Stimulated activated effector memory CD8-positive, alpha-beta T cell treated with anti-CD3 and anti-CD28 coated beads, Interleukin-12 subunit alpha, Interleukin-12 subunit beta, amount 100 ng/mL, for 72 hours (primary cell): ENCODE measurements around the gene KANSL1.
"Not testable (repeated sequence)": the region's sequence is repeated elsewhere in the genome, so short reads cannot be mapped to it uniquely, and the experiment has no call there.

Experiments
- ATAC-seq: fragments of 150-1000 bp; cut with Tn5 transposase; 2 replicates; pipeline ENCODE4 v1.10.0; 2021
- DNase-seq, 2 donors: peaks; one replicate each; pipeline ENCODE4 v3.0.0; 2021 to 2022; ENCODE audit warnings: low spot score in 2 of 2
- H3K27ac Mint-ChIP-seq: one replicate; pipeline ENCODE4 v1.8.0; 2022; ENCODE audit warnings: mild to moderate bottlenecking, mixed read lengths
- H3K36me3 Mint-ChIP-seq: one replicate; pipeline ENCODE4 v1.8.0; 2022; ENCODE audit warnings: mild to moderate bottlenecking, mixed read lengths
- H3K4me1 Mint-ChIP-seq: one replicate; pipeline ENCODE4 v1.8.0; 2022; ENCODE audit warnings: mixed read lengths
- H3K4me3 Mint-ChIP-seq: one replicate; pipeline ENCODE4 v1.8.0; 2022; ENCODE audit warnings: mild to moderate bottlenecking, mixed read lengths
- H3K9me3 Mint-ChIP-seq: one replicate; pipeline ENCODE4 v1.8.0; 2022; ENCODE audit warnings: mixed read lengths

The KANSL1 gene, protein sequence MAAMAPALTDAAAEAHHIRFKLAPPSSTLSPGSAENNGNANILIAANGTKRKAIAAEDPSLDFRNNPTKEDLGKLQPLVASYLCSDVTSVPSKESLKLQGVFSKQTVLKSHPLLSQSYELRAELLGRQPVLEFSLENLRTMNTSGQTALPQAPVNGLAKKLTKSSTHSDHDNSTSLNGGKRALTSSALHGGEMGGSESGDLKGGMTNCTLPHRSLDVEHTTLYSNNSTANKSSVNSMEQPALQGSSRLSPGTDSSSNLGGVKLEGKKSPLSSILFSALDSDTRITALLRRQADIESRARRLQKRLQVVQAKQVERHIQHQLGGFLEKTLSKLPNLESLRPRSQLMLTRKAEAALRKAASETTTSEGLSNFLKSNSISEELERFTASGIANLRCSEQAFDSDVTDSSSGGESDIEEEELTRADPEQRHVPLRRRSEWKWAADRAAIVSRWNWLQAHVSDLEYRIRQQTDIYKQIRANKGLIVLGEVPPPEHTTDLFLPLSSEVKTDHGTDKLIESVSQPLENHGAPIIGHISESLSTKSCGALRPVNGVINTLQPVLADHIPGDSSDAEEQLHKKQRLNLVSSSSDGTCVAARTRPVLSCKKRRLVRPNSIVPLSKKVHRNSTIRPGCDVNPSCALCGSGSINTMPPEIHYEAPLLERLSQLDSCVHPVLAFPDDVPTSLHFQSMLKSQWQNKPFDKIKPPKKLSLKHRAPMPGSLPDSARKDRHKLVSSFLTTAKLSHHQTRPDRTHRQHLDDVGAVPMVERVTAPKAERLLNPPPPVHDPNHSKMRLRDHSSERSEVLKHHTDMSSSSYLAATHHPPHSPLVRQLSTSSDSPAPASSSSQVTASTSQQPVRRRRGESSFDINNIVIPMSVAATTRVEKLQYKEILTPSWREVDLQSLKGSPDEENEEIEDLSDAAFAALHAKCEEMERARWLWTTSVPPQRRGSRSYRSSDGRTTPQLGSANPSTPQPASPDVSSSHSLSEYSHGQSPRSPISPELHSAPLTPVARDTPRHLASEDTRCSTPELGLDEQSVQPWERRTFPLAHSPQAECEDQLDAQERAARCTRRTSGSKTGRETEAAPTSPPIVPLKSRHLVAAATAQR (N-terminal part only)

GRCh38 chr17:46193151-46193625 is at the start of gene KANSL1:
TSS of gene KANSL1 (minus strand) at chr17:46193429. CDS start at chr17:46172143, 21,286 bp downstream.
- Mint-ChIP-seq H3K36me3 (peaks cover 48% of the 10 kb centered on the region), H3K27ac (peak within 1 kb of the TSS; percentile 97), H3K4me1 (peaks cover 54% of the 10 kb centered on the region)

GRCh38 chr17:46231359-46231758 is 38.1 kb upstream of the KANSL1 start:
- H3K27ac Mint-ChIP-seq, H3K36me3 Mint-ChIP-seq, DNase-seq, H3K9me3 Mint-ChIP-seq, H3K4me1 Mint-ChIP-seq, ATAC-seq, H3K4me3 Mint-ChIP-seq: not testable (repeated sequence)

More at GRCh38 chr17:46193151-46193625, at the start of gene KANSL1:
- DNase-seq (peak in 1 of 2 donors; percentile 81), ATAC-seq (peak; percentile 79)
- H3K4me3 Mint-ChIP-seq = peak within 1 kb of the TSS; percentile 96
- no peaks in the 10 kb centered on the region for H3K9me3 Mint-ChIP-seq

DNA sequence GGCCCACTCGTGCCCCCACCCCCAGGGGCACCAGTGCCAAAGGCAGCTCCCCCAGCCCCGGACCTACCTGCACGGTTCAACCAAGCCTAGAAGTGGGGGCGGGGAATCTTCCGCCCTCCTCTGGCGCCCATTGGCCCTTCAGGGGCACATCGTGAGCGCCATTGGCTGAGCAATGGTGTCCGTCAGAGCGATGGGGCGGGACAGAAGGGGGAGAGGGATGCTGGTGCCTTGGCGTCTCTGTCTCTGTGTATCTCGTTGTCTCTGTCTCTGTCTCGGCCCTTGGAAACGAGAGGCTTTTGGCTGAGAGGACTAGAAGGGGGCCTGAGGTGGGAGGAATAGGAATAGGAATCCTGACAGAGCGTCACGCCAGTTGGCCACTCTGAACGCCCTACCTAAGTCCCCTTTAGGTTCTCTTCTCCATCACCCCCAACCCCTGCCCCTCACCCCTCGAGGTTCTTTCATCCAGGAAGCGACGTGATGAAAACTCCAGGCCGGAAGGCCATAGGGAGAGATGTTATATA is 32.1 kb upstream of the KANSL1 start:
- Mint-ChIP-seq H3K4me3 (peak overlapping the region; percentile 82), H3K27ac (peak overlapping the region; percentile 80), H3K36me3 (peaks cover 14% of the 10 kb centered on the region)
- DNase-seq (peak; percentile 99 to 100), ATAC-seq (peak; percentile 100)
- not testable (repeated sequence) for H3K4me1 Mint-ChIP-seq, H3K9me3 Mint-ChIP-seq

GRCh38 chr17:46224864-46225263 is 31.6 kb upstream of the KANSL1 start:
- Mint-ChIP-seq H3K4me3 (peak overlapping the region; percentile 82), H3K36me3 (peaks cover 19% of the 10 kb centered on the region), H3K27ac (peak overlapping the region; percentile 80)
- peak; percentile 60 for ATAC-seq
- not testable (repeated sequence) for H3K9me3 Mint-ChIP-seq, H3K4me1 Mint-ChIP-seq, DNase-seq

DNA sequence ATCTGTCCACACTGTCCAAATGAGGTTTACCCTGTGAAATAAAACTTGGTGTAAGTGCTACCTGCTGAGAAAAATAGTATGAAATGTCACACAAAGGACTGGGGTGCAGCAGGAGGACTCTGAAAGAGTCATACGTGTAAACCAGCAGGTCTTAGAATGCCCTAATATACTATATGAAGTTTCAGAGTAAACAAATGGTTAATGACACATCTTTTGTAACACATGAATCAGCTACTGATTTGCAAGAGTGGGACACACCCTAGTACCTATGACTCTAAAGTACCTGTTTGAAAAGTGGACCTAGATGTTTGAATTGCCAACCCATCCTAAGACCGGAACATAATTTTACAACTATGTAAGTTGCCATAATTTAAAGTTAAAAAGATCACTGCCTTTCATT is 29.8 kb upstream of the KANSL1 start:
- not testable (repeated sequence) for H3K9me3 Mint-ChIP-seq, H3K4me1 Mint-ChIP-seq, DNase-seq, H3K4me3 Mint-ChIP-seq, H3K27ac Mint-ChIP-seq
- ATAC-seq = peak; percentile 64
- H3K36me3 Mint-ChIP-seq = peaks cover 37% of the 10 kb centered on the region

GRCh38 chr17:46216682-46217081 is 23.5 kb upstream of the KANSL1 start:
- Mint-ChIP-seq H3K27ac (peak overlapping the region; percentile 58), H3K4me1 (peaks cover 20% of the 10 kb centered on the region), H3K9me3 (no peaks in the 10 kb centered on the region), H3K36me3 (peaks cover 76% of the 10 kb centered on the region), H3K4me3 (no peak overlapping the region)
- ATAC-seq (no peak), DNase-seq (no peak)

GRCh38 chr17:46212634-46213435 is 19.6 kb upstream of the KANSL1 start:
- peak; percentile 83 for ATAC-seq
- no peak overlapping the region for H3K4me3 Mint-ChIP-seq
- no peaks in the 10 kb centered on the region for H3K9me3 Mint-ChIP-seq
- peaks cover 20% of the 10 kb centered on the region for H3K4me1 Mint-ChIP-seq
- DNase-seq = peak; percentile 35 to 69
- H3K27ac Mint-ChIP-seq = no peak overlapping the region
- peaks cover 81% of the 10 kb centered on the region for H3K36me3 Mint-ChIP-seq

DNA sequence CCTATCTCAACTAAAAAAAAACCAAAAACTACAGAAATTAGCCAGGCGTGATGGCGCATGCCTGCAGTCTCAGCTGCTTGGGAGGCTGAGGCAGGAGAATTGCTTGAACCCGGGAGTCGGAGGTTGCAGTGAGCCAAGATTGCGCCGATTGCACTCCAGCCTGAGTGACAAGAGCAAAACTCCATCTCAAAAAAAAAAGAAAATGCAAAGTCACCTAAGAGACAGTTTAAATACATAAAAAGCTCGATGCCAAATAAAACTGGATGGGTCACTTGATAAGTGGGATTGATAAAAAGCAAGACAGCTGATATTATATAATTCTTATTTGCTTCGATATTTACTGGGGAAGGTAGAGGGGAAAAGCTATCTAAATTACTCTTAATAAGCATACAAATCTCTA is 15.8 kb upstream of the KANSL1 start:
- Mint-ChIP-seq H3K27ac (peak overlapping the region; percentile 26), H3K4me1 (peaks cover 18% of the 10 kb centered on the region), H3K36me3 (peaks cover 57% of the 10 kb centered on the region), H3K4me3 (no peak overlapping the region), H3K9me3 (no peaks in the 10 kb centered on the region)
- ATAC-seq (no peak), DNase-seq (no peak)

DNA sequence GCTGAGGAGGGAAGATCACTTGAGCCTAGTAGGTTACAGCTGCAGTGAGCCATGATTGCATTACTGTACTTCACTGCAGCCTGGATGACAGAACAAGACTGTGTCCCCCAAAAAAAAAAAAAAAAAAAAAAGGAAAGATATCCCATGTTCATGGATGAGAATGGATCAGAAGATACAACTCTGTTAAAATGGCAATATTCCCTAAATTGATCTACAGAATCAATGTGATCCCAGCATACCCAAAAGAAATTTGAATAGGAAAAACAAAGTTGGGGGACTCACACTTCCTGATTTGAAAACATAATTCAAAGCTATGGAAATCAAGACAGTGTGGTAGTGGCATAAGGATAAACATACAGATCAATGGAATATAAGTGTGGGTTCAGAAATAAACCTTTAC is 12.7 kb upstream of the KANSL1 start:
- DNase-seq (no peak), ATAC-seq (no peak)
- no peaks in the 10 kb centered on the region for H3K9me3 Mint-ChIP-seq
- no peak overlapping the region for H3K4me3 Mint-ChIP-seq
- H3K4me1 Mint-ChIP-seq = peaks cover 10% of the 10 kb centered on the region
- peaks cover 36% of the 10 kb centered on the region for H3K36me3 Mint-ChIP-seq
- H3K27ac Mint-ChIP-seq = peak overlapping the region; percentile 16

DNA sequence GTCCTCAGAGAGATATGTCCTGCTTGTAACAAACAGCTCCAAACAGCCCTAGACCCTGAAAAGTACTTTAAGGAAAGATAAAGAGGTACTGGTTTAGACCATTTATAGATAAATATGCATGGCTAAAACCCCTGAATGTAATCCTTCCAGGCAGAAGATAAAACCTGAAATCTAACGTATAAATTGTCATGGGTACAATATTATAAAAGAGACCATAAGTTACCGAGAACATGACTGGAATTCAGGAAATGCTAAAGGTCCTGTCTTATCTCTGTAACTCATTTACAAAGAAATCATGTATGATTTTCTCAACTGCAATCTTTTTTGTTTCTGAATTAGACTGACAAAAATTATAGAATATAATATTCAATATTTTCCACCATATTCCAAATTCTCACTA is 9.2 kb upstream of the KANSL1 start:
- H3K27ac Mint-ChIP-seq = no peak overlapping the region

GRCh38 chr17:46201491-46201890 is 8.3 kb upstream of the KANSL1 start:
- Mint-ChIP-seq H3K4me1 (peaks cover 21% of the 10 kb centered on the region), H3K27ac (no peak overlapping the region), H3K4me3 (no peak overlapping the region), H3K36me3 (no peaks in the 10 kb centered on the region), H3K9me3 (no peaks in the 10 kb centered on the region)
- ATAC-seq = no peak
- DNase-seq = no peak

More for the DNA sequence above, 9.2 kb upstream of the KANSL1 start:
- Mint-ChIP-seq H3K36me3 (peaks cover under 1% of the 10 kb centered on the region), H3K4me1 (peaks cover 15% of the 10 kb centered on the region), H3K9me3 (no peaks in the 10 kb centered on the region), H3K4me3 (no peak overlapping the region)
- ATAC-seq (no peak), DNase-seq (no peak)

DNA sequence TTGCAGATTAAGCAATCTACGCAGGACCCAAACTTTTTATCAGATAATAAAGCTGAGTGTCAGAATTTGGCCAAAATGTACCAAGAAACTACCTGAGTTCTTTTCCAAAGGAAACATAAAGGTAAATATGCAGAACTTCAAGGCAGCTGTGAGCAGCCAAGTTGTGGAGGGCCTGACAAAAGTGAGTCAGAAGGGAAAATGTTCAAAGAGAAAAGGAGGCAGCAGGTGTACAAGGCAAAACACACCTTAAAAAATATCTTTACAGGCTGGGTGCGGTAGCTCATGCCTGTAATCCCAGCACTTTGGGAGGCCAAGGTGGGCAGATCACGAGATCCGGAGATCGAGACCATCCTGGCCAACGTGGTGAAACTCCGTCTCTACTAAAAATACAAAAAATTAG is 7.0 kb upstream of the KANSL1 start:
- H3K4me1 Mint-ChIP-seq = peaks cover 24% of the 10 kb centered on the region
- H3K27ac Mint-ChIP-seq = no peak overlapping the region
- DNase-seq (no peak), ATAC-seq (no peak)
- no peaks in the 10 kb centered on the region for H3K36me3 Mint-ChIP-seq
- no peak overlapping the region for H3K4me3 Mint-ChIP-seq
- no peaks in the 10 kb centered on the region for H3K9me3 Mint-ChIP-seq

DNA sequence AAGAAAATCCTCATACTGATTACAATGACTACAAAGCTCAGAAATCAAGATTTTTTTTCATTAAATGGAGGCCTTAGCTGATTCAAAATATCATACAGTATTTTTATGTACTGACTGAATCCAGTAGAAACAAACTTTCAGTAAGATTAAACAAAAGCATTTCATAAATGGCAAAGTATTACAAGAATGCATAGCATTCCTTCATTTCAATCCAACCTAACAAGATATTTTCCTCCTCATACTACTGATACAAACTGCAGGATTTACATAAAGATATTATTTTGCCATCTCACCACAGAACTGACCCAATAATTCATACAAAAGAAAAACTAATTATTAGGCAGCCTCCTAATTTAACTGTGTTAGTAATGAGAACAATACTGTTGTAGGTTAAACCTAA is 6.2 kb upstream of the KANSL1 start:
- Mint-ChIP-seq H3K9me3 (no peaks in the 10 kb centered on the region), H3K4me1 (peaks cover 31% of the 10 kb centered on the region), H3K36me3 (peaks cover 6% of the 10 kb centered on the region), H3K27ac (no peak overlapping the region), H3K4me3 (no peak overlapping the region)
- ATAC-seq (no peak), DNase-seq (no peak)

- ATAC-seq (no peak), DNase-seq (no peak)
- Mint-ChIP-seq H3K9me3 (no peaks in the 10 kb centered on the region), H3K4me1 (peaks cover 32% of the 10 kb centered on the region), H3K4me3 (no peak overlapping the region), H3K36me3 (peaks cover 11% of the 10 kb centered on the region), H3K27ac (peak overlapping the region; percentile 2)
These were observed 5.0 kb upstream of the KANSL1 start for GRCh38 chr17:46198233-46198632.
